SU-DHL-6 (cell line): ENCODE data around the gene RGR.

Experiments used
- CTCF ChIP-seq: fragments of 200-600 bp; sonication (generic); IDR thresholded peaks from one replicate; pipeline ENCODE4 v1.5.1; 2017; ENCODE audit warnings: antibody characterized with exemption, mild to moderate bottlenecking, low read length, moderate library complexity; ENCODE audit not compliant: insufficient read depth, poor library complexity, severe bottlenecking
- EZH2phosphoT487 ChIP-seq: fragments of 200-600 bp; sonication (generic), shearing (Covaris generic); conservative IDR thresholded peaks from 2 replicates; pipeline ENCODE4 v1.6.1; 2018; ENCODE audit warnings: mild to moderate bottlenecking, antibody characterized with exemption, low read length, moderate library complexity, mixed read lengths

- no peak for TF ChIP-seq CTCF
- TF ChIP-seq EZH2phosphoT487: no peak
These were observed 40.2 kb upstream of the RGR start for GRCh38 chr10:84204610-84205009.
